Activated effector memory CD4-positive, alpha-beta T cell treated with anti-CD3 and anti-CD28 coated beads, Interleukin-2, amount 50 U/mL, for 16 hours (primary cell): ENCODE results near the gene EXOC2.
A peak's percentile ranks its signal among the peaks of the same experiment; 100 is the strongest.
"Not testable (repeated sequence)": the region's sequence is repeated elsewhere in the genome, so short reads cannot be mapped to it uniquely, and the experiment has no call there.

ENCODE experiments used
- DNase-seq: peaks from one replicate; pipeline ENCODE4 v3.0.0-alpha.2; 2020

Gene EXOC2

DNA sequence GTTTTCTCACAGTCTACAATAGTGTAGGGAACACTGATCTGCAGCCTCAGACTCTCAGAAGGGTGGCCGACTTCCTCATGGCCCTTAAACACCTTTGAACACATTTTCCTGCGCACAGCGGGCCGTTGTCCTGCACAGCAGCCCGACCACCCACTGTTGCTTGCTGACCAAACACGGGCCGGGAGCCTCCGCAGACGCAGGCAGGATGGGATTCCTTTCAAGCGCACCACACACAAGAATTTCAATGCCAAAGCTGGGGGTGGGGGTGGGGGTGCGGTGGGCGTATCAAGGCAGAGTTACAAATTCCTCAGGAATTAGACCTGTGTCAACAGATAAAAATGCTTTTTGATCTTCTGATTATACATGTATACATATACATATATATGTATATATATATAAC lies 110.6 kb downstream of the EXOC2 start:
- DNase-seq: no peak

DNA sequence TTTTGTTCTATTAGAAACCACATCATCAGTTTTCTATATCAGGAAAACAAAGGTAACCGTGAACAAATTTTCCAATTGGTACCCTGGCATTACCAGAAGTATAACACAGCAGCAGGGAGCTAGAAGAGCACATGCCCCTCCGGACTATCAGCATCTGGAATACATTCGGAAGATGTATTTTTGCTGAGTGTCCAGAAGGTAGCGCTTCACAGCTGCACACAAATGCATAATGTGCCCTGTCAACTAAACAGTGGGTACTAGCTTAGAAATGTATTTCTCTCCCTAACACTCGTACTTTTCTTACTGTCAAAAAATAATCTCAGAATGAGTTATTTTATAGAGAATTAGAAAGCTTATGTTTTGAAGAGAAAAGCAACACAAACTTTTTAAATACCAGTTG lies 113.6 kb downstream of the EXOC2 start:
- no peak for DNase-seq

DNA sequence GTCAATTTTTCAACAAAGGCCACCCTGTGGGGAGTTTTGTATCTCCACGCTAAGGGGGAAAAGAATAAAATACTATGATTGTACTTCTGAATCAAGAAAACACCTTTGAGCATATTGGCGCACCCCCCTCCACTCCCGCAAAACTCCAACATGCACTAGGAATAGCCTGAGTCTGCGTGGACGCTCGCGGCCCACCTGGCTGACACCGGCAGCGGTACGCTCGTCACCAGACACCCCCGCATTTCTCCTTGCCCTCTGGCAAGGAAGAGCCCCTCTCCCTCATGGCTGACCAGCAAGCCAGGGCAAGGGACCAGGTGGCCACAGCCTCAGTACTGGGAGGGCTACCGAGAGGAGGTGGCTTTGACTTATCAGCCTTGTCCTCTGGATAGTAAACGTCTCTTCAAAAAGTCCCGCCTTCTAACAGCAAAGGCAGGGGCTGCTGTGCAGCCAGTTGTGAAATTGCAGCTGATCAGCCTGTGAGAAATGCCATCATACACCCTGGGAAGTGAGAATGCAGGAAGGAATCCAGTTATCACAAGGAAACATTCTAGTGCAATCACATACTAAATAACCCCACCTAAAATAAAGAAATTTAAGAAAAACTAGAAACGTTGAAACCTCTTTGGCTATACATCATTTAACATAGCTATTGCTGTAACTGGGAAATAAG lies 120.2 kb downstream of the EXOC2 start:
- DNase-seq: no peak

DNA sequence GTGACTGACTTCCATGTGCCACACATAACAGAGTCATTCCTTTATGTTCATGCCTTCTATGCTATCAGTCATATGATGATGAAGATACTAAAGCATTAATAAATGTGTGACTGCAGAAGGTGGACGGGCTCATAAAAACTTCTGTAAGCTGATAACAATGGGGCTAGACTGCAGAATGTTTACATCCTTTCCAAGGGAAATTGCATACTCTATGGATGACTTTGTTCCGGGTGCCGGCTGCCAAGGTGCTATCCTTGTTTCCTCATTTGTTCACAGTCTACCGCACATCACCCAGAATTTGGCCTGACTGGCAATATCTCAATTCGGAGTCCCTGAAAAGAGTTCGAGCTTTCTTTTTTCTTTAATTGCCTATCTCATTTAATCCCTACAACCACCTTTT lies 121.0 kb downstream of the EXOC2 start:
- DNase-seq: no peak

DNA sequence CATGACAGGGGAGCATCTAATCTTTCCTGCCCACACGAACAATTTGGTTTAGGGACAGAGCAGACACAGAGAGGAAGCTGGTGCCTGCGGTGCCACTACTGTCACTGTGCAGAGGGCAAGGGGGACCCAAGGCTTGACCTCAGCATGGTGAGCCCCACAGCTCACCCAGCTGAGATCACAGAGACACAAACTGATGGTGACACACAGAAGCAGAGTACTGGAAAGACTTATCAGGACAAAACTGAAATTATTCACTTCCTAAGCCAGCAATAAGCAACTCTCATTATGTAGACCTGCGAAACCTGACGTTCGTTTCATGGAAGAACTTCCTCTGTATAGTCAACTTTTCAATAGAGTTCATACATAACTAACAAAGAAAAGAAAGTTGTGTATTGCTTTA lies 122.1 kb downstream of the EXOC2 start:
- no peak for DNase-seq

DNA sequence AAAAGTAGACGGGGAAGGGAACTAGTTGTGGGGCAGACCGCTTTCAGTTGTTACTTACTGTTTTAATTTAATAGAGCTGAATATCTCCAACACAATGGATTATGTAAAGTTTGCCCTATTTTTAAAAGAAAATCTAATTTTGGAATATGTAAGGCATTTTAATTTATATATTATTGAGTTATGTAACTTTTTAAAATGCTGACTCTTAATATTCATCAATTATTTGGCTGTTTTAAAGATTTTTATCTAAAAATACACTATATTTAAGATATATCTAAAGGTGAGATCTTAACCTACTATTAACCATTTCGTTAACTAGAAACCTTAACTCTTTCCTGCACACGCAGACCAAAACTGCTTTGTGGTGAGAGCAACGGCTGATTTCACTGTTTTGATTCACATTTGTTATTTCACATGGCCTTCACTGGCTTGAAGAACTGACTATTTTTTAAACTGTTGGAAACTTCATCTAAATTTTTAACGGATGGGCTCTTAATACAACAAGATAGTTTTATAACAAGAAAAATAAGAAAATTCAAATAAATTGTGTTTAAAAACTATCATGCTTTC lies 123.9 kb downstream of the EXOC2 start:
- DNase-seq: no peak

DNA sequence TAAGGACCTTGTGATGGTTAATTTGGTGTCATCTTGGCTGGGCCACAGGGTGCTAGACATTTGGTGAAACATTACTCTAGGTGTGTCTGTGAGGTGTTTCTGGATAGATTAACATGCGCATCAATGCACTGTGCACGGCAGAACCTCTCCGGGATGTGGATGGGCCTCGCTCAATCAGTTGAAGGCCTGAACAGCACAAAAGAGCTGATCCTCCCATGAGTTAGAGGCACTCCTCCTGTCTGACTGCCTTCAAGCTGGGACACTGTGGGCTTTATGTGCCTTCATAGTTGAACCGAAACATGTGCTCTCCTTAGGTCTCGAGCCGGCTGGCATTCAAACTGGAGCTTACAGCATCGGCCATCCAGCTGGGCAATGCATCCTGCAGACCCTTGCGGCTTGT lies 124.9 kb downstream of the EXOC2 start:
- DNase-seq: no peak

DNA sequence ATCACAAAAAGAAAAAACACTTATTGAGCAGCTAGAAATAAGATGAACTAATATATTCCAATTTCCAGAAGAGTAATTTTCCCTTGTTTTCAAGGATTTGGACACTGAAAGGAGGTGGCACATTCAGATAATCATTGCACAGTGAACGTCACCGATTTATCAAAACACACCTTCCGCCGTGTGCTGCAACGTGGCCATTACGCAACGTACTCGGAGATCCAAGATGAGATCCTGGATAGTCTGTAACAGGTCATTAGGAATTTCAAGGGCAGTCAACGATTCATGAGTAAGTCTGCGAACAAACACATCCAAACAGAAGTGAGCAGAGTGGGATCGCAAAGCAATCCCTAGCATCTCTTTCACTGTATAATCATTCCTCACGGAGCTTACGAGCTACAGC lies 129.1 kb downstream of the EXOC2 start:
- no peak for DNase-seq

DNA sequence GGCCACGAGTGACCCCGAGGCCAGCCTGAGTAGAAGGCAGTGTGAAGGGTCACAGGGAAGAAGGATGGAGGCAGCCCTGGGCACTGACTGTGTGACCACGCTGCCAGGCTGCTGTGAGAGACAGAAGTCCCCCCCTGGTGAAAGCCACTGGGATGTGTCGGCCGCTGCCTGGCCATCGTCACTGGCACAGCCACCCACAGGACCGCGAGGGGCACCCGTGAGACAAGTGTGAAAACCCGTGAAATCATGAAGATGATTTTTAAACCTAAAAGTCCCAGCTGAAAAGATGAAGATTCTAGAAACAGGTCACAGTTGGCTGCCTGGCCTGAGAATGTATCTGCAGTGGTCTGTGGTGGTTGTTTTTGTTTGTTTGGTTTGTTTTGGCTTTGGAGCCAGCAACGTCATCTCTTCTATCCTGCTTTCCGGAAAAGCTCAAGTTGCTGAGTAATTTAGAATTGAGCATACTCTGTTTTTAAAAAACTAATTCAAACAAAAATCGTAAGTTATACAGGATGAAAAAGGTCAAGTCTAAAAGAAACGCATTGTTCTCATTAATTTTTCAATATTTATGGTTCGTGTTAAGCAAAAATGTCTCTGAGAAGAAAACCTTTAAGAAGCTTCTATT lies 130.8 kb downstream of the EXOC2 start:
- no peak for DNase-seq

DNA sequence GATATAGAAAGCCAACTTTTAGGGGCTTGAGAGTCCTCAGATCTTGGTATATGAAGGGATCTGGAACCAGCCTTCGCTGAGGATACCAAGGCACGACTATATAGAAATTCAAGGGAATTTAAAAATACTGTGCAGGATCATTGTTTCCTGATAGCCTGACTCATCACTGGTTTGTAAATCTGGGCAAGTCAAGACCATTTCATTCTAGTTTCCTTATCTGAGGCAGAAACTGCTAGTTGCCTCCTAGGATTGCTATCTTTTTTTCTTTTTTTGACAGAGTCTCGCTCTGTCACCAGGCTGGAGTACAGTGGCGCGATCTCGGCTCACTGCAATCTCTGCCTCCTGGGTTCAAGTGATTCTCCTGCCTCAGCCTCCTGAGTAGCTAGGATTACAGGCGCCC lies 131.6 kb downstream of the EXOC2 start:
- not testable (repeated sequence) for DNase-seq

DNA sequence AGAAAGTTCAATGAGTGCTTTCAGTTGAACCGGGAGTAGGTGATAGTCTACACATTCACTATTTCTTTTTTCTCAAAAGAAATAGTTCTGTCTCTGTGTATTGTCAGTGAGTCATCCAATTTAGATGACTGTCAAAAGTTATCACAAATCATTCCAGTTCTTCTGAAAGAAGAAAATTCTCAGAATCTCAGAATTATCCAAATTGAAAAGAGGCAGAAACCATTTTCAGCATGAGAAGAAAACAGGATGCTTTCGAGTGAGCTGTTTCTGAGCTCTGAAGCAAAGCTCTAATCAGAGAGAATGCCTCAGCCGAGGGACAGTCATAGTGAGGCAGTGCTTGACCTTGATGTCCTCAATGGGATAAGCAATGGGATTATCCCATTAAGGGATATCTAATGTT lies 134.0 kb downstream of the EXOC2 start:
- no peak for DNase-seq

DNA sequence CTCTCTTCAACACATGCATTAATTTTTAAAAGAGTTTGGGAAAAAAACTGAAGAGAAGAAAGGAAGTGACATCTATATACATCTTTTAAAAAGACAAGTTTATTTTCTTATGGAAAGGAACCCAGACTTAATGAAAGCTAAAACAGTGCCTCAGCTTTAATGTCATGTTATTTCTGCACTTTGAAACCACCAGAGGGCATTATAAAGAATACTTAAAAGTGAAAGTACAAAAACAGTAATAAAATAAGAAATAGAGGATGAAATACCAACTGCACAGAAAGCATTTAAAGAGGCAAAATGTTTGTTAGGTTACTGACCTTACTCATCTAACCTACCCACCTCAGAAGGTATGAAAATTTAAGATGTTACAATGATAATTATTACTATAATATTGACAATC lies 134.8 kb downstream of the EXOC2 start:
- DNase-seq: no peak

DNA sequence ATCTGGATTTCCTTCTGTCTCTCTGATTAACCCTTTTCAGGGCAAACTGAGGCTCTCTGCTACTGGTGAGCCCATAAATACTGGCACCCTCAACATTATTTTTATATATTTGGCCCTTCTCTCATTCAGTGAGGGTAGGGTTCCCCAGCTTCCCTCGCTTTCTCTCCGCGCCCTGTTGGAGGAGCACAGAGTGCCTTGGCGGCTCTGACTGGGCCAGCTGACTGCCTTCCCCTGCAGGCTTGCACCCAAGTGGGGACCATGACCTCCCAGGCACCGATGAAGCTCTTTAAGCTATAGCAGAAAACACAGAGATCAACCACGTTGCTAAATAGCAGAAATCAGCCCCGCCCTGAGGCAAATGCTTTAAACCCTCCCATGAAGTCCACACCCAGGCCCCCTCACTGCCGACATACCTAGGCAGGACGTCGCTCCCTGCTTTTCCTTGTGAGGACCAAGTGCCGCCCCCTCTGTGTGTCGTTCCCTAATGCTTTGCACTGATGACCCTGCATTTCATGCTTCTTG lies 141.0 kb downstream of the EXOC2 start:
- no peak for DNase-seq

DNA sequence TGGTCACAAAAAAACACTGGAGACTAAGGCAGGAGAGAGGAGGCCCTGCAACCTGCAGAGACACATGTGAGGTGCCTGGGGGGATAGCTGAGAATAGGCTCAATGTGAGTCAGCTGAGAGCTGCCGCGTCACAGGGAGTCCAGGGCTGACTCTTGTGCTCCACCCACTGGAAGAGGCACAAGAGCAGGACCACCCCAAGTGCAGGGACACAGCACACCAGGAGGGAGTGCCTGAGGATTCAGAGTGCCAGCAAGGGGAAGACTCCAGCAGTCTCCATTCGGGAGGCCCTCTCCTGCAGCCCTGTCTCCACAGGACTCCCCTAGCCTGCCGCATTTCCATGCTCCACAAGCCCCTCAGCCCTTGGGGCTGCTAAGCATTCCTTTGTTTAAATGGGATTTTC lies 141.5 kb downstream of the EXOC2 start:
- peak; percentile 69 for DNase-seq

DNA sequence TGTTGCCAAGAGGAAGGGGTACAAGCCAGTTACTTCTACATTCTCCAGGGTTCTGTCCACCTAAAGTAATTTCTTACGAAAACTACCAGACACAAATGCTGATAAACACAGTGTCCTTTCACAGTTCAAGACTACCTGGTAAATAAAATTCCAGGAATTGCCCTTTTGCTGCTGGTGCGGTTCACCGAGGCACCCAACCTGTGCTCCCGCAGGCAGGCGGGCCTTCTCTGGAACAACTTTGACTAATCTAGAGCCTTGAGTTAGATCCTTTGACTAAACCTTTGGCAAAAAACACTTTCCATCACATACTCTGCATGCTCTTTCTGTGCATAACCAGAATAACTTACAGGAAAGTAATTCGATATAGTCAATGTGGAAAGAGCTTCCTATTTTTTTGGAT lies 143.0 kb downstream of the EXOC2 start:
- no peak for DNase-seq

DNA sequence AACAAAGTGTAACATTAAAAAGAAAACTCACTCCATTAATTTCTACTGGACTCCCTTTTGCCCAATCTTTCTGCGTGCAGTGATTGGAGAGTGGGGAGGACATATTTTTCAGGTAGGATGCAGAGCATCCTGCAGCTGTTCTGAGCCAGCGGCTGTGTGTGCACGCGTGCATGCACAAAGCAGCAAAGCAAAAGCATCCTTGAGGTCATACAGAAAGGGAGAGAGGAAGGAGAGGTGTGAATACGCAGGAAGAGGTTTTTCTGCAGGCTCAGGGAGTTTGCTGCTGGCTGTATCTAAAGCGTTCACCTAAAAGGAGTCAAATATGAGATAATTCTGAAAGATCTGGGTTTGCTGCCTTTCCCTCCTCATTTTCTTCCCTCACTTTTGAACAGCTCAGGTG lies 144.4 kb downstream of the EXOC2 start:
- DNase-seq: peak; percentile 74

DNA sequence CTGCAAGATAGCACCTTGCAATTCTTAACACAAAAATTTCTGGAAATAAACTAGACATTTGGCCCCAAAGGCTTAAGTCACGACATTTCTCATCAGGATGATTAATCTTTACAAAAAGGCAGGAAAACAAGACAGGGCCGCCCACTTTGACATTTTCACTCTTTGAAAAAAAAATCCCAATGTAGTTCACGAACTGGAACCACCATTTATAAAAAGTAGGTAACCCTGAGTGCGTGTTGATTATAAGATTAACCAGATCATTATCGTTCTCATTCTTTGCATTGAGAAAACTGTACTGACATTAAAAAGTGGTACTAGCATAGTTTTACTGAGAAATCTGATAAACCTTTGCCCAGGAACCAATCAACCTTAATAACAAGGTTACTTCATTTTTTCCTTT lies 144.8 kb downstream of the EXOC2 start:
- no peak for DNase-seq

DNA sequence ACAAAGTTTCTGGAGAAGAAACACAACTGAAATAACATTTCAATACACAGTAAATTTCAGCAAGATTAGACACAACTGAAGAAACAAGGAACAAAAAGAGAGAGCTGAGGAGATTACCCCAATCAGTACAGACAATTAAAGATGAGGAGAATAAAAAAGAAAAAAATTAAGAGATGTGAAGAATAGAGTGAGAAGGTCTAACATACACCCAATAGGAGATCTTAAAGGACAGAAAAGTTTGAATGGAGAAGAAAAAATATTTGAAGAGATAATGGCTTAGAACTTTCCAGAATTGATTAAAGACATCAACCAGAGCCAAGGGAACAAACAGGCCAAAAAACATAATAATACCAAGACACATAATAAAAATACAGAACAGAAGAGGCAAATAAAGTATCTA lies 152.4 kb downstream of the EXOC2 start:
- no peak for DNase-seq

DNA sequence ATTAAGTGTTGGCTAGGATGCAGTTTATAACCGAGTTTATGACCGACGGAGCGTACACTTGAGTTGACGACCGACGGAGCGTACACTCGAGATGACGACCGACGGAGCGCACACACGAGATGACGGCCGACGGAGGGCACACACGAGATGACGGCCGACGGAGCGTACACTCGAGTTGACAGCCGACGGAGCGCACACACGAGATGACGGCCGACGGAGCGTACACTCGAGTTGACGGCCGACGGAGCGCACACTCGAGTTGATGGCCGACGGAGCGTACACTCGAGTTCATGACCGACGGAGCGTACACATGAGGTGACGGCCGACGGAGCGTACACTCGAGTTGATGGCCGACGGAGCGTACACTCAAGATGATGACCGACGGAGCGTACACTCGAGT lies 155.8 kb downstream of the EXOC2 start:
- DNase-seq: no peak

DNA sequence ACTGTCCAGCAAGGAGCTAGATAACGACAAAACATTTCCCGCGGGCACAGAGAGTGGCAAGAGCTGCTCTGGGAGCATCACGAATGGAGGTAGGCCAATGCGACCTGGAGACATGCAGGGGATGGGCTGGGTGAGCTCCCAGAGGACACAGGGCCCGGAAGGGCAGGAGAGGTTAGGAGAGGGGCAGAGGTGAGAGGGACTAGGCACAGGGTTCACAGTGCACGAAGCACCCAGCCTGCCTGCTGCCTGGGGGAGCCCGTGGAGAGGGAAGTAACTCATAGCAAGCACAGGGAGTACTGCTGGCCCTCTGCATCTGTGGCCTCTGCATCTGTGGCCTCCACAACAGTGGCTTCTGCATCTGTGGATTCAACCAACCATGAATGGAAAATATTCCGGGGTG lies 162.5 kb downstream of the EXOC2 start:
- DNase-seq: no peak

DNA sequence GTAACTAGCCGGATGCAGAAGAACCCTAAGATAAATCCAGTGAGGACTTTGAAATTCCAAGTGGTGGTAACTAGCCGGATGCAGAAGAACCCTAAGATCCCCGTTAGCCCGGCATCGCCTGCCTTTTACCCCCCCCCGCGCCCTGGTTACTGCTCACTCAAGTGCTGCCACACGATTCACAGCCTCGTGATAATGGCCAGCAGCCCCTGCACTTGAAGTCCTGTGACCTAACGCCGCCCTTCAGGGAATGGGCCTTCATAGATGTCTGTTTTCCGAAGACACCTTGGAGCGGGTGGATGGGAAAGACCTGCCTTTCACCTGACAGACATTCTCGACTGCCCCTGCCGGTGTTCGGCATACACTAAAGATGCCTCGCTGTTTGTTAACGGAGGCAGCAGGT lies 163.9 kb downstream of the EXOC2 start:
- no peak for DNase-seq

DNA sequence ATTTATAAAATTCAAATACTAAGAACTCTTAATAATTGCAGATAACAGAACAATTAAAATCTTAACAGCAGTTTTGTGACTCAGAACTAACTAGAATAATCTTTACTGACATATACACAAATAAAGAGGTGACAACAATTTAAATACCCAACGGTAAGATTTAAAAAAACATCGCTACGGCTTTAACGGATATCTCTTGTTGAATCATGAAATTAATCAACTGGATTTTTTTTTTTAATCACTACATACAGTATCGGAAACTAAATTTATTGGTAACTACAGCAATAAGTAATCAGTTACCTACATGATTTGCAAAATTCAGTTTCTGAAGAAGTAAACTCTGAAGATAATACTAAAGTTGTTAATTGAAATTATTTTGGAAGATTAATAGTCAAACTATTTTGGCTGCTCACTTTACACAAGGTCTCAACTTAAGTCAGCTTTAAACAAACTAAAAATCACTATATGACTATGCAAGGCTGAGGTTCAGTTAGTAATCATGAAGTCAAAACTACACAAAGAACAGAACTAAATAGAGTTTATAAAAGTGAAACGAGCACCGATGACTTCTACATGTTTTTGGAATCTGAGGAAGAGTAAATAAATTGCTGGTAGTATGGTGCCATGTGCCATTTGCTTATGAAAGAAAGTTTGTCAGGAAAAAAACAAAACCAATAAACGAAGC lies 164.8 kb downstream of the EXOC2 start:
- no peak for DNase-seq

DNA sequence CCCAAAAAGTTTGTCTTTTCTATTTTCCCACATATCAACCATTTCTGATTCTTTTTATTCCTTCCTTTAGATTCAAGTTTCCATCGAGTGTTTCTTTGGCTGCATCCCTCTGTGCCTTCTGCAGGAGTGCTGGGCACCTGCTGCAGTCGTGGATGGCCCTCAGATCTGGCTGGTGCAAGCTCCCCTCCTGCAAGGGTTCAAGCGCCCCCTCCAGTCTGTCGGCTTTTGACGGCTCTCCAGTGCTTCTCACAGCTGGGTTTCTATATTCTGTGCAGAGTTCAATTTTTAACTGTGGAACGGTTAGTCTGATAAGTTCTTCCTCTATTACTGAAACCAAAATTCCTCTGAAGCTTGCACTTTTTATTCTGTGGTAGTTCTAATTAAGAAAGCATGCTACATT lies 168.1 kb downstream of the EXOC2 start:
- peak; percentile 73 for DNase-seq

DNA sequence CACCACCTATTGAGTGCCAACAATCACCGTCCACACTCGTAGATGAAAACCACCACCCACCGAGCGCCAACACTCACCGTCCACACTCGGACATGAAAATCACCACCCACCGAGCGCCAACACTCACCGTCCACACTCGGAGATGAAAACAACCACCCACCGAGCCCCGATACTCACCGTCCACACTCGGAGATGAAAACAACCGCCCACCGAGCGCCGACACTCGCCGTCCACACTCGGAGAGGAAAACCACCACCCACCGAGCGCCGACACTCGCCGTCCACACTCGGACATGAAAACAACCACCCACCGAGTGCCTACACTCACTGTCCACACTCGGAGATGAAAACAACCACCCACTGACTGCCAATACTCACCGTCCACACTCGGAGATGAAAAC lies 172.1 kb downstream of the EXOC2 start:
- DNase-seq: no peak
